Measurements from ENCODE around the gene KMT2B.

DNA sequence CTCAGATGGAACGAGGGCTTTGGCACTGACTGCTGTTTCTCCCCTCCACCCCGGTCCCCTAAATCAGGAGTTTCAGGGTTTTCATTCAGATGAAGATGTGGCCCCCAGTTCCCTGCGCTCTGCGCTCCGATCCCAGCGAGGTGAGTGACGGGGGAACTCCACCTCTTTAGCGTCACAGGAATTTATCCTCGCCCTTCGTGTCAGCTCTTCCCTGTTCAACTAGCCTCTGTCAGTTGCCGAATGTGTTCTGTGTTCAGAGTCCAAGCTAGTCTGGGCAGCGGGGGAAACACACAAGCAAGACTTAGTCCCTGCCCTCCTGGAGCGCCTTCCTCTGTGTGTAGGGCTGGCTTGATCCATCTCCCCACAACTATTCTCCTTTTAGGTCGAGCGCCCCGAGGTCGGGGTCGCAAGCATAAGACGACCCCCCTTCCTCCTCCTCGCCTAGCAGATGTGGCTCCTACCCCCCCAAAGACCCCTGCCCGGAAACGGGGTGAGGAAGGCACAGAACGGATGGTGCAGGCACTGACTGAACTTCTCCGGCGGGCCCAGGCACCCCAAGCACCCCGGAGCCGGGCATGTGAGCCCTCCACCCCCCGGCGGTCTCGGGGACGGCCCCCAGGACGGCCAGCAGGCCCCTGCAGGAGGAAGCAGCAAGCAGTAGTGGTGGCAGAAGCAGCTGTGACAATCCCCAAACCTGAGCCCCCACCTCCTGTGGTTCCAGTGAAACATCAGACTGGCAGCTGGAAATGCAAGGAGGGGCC is 1.8 kb downstream of the KMT2B start:
- TF ChIP-seq POLR2A (IDR thresholded peaks at IDR 0.05; ENCODE audit: low read depth, low read length): no peak
- TF ChIP-seq POLR2AphosphoS5 (IDR thresholded peaks at IDR 0.05; ENCODE audit: low read depth, low read length): no peak
- TF ChIP-seq TAF1 (IDR thresholded peaks at IDR 0.05; ENCODE audit: low read depth, low read length): no peak
- no peak for TF ChIP-seq PAX5 (IDR thresholded peaks at IDR 0.05; ENCODE audit: insufficient read depth, low read length, severe bottlenecking)
- no peak for TF ChIP-seq SPI1 (IDR thresholded peaks at IDR 0.05; ENCODE audit: low read depth, low read length)
- no peak for TF ChIP-seq POU2F2 (IDR thresholded peaks at IDR 0.05; ENCODE audit: low read depth, low read length)

Data from GM12891 (cell line).